ENCODE measurements around the gene DLAT. TPM values are rescaled to one million over a fixed set of nuclear protein-coding genes. Genes with fewer than 3 reads are reported as not detected.
"Not testable (repeated sequence)": the region's sequence is repeated elsewhere in the genome, so short reads cannot be mapped to it uniquely, and the experiment has no call there.

Gene DLAT
- total RNA-seq, 1 donor from 2014 or later = 46.5 TPM

DNA sequence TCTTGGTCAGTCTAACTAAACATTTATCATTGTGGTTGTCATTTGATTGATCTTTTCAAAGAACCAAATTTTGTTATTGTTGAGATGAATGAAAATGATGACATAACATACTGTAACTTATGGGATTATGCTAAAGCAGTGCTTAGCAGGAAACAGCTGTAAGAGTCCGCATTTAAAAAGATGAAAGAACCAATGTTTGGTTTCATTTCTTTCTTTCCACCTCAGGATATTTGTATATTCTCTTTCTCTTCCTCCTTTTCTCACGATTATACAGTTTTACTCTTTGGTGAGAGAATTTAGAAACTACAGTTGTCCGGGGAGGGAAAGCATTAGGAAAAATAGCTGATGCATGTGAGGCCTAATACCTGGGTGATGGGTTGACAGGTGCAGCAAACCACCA is 25.5 kb downstream of the DLAT start:
- DNase-seq = no peak

DNA sequence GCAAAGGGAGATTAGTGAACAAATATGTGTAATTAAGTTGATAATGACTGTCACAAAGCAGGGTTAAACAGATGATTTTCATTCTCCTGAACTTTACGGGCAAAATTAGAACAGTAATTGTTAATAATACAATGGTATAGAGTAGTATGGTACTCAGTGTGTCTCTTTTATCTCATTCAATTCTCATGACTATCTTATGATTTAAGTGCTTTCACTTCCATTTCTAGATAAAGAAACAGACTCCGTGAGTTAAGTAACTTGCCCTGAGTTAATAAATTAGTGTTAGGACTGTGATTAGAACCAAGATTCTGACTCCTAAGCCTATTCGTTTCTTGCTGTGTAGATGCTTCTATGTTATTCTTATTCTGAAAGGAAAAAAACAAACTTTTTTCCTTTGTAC is 26.6 kb downstream of the DLAT start:
- no peak for DNase-seq

DNA sequence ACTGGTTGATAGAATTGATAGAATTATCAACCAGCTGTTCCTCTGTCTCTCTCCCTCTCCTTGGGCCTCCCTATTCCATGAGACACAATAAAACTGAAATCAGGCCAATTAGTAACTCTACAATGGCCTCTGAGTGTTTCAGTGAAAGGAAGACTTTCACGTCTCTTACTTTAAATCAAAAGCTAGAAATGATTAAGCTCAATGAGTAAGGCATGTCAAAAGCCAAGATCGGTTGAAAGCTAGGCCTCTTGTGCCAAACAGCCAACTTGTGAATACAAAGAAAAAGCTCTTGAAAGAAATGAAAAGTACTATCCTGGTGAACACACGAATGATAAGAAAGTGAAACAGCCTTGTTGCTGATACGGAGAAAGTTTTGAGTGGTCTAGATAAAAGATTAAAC is 32.0 kb downstream of the DLAT start:
- no peak for DNase-seq

DNA sequence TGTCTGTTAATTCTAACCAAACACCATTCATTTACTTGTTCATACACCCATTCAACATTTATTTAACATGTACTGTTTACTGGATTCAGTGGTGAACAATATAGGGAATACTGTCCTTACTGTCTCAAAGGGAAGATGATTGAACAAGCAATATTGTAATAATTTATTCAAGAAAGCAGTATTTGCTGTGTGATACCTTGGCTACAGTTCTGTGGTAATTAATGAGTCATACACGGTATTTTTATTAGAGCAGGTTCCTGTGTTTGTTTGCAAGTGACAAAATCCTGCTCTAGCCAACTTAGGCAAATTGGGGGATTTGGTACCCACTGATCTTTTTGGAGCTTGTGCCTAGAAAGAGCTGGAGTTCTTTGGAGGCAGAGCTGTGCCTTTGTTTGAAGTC is 32.9 kb downstream of the DLAT start:
- no peak for DNase-seq

DNA sequence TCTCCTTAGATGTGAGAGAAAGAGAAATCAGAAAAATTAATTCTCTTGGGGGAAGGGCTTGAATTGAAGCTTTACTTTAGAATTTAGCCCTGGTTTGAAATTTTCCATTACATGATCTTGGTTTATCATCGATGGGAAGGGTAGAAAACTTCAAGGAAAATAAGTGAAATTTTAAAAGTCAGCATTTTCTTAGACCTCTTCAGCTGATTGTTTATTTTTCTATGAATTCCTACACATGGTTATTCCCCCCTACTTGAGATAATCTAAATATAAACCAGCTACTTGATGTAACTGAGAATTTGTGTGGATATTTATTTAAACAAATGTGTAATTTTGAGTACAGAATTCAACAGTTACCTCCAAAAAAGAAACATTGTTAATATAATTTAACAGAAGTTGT is 37.7 kb downstream of the DLAT start:
- DNase-seq = no peak

DNA sequence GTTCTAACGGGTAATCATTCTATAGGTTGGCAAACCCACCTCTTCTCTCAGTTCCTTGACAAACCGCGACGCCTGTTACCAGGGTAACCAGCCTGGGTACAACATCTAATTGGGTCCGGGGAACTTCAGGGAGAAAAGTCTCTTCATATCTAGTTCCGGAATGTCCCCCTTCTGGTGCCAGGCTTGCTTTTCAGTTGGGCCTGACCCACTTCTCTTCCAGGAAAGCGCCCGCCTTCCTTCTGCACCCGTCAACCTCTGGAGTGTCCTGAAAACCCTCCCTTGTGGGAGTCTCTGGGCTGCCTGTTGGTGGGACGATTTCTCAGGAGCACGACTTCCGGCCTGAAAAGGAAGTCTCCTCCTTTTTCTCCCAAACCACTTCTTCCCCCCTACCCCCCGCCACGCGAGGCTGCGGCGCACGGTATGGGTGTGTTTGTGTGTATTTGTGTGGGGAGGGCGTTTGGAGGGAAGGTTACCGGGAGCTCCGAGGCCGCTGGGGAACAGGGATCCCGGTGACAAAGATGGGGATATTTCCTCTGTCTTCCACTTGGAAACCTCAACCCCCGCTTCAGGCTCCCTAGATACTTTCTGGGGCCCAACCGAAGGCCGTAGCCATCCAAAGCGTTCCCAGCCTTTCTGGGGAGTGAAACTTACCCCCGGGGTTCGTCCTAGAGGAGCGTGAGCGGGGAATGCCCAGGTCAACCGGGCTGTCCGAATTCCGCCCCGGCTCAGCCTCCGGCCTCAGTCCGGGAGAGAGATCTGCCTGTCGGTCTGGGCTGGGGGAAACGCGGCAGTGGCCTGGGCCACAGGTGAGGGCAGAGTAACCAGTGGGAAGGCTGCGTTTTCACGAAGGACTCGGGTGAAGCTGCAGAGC is 49.0 kb downstream of the DLAT start, which contains the start of the genes NKAPD1 and PIH1D2:
Gene NKAPD1 (plus strand): TSS at position 359 of the 871 bp plus-strand sequence. CDS start 1,276 bp downstream, outside the sequence.
Gene PIH1D2 (minus strand): TSS at position 77 of the 871 bp plus-strand sequence. CDS start 843 bp downstream, outside the sequence.
- DNase-seq = peak; percentile 84

DNA sequence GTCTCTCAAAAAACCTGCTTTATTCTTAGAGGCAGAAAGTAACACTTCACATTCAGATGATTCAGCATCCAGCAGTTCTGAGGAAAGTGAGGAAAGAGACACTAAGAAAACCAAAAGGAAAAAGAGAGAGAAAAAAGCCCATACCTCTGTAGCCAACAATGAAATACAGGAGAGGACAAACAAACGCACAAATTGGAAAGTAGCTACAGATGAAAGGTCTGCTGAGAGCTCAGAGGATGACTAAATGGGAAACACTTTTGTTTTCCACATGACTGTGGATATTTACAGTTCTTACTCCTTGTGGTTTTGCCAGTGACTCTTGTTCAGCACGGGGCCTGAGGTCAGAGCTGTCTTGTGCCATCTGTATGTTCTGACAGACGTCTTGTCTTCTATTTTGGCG is 57.5 kb downstream of the DLAT start:
- no peak for DNase-seq

DNA sequence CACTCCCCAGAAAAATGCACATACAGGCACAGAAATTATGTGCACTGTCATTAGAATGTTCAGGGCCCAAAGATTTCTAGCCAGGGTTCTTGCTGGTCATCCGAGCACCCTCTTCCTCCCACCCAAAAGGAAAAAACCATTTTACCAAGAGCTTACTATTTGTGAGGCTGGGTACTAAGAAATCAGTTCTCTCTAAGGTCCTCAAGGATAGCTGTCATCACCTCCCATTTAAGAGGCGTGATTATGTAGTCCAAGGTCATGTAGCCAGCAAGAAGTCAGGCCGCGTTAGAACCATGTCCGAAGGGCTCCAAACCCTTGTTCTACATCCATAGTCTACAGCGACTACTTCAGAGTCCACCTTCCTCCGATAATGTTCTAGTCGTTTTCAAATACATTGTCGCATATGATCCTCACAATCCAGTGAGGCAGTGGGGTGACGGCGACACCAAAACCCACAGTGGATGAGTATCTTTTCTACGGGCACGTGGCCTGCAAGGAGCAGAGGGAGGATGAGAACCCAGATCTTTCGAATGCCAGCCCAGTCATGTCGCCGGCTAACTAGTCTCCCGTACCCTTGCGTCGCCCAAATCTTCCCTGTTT is 60.7 kb downstream of the DLAT start:
- no peak for DNase-seq

DNA sequence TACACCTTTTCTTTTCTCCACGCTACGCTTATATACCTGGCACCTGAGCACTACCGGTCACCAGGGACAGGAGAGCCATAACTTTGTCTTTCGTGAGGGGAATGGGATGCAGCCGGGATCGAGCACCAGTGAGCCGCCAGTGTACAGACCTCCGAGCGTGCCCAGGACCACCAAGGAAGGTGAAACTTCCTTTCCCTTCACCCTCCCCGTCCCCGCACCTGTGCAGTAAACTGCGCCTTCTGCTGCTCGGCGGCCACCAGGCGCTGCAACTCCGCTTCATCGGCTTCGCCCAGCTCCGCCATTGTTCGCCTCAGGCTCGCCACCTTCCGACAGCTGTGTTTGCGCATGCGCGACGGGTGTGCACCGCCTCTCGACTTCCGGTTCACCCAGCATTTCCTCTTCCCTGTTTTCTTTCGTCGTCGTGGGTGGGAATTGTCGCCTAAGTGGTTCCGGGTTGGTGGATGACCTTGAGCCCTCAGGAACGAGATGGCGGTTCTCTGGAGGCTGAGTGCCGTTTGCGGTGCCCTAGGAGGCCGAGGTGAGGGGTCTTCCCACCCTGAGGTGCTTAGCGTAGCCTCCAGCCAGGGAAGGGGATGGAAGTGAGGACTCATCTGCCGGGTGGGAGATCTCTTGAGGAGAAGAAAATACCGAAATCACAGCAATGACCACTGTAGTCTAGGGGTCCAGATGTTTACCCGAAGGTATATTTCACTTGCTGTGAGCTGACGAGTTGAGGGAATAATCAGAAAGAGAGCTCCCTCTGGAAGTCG is 61.4 kb downstream of the DLAT start, which contains the start of the genes SDHD and TIMM8B:
Gene SDHD (plus strand): TSS at position 452 of the 770 bp plus-strand sequence. CDS start 35 bp downstream, at position 487.
Gene TIMM8B (minus strand): TSS at position 335 of the 770 bp plus-strand sequence. CDS start 33 bp downstream, at position 302.
- DNase-seq = peak; percentile 91

DNA sequence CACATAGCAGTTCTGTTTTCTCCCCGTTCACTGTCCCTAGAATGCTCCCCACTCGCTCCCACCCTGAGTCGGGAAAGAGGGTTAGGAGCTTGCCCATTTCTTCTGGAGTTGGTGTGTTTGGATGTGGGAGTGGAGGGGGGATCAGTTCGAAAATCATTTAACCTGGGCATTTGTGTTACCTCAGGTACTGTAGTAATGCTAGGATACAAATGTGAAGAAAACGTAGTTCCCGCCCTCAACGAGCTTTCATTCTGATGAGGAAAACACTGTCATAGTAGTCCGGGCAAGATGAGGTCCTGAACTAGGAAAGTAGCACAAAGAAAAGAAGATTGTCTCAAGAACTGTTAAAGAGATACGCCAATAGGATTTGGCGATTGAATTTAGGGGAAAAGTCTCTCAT is 62.0 kb downstream of the DLAT start:
- DNase-seq = no peak

DNA sequence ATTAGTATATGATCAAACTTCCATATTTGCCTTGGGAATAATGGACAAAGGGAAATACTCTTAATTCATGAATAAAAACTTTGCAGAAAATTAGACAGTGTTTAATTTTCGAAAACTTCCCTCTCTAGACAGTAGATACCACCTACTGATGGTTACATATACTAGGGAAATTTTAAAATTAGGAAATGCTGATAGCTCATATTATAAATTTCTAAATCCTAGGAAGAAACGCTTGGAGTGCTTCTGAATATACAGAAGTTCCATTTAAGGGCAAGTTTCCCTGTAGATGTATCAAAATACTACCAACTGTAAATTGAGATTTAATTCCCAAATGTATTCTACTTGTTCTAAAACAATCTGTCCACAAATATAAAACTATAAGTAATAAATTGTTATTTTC is 70.1 kb downstream of the DLAT start:
- DNase-seq = not testable (repeated sequence)

DNA sequence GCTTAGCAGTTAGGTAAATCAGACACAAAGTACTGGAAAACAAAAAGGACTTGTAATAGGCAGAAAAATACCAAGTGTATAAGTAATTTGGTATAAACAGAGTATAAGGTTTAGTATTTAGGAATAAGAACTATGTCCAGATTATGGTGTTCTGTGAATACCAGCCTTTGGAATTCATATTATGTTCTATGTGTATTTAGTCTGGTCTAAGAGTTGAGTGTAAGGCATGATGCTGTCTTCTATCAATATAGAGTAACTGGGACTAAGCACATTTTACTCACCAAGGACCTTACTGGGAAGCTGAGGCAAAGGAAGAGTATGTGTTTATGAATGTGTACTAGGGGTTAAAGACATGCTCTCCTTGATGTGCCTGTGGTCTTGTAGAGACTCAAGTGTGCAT is 71.0 kb downstream of the DLAT start:
- DNase-seq = no peak

DNA sequence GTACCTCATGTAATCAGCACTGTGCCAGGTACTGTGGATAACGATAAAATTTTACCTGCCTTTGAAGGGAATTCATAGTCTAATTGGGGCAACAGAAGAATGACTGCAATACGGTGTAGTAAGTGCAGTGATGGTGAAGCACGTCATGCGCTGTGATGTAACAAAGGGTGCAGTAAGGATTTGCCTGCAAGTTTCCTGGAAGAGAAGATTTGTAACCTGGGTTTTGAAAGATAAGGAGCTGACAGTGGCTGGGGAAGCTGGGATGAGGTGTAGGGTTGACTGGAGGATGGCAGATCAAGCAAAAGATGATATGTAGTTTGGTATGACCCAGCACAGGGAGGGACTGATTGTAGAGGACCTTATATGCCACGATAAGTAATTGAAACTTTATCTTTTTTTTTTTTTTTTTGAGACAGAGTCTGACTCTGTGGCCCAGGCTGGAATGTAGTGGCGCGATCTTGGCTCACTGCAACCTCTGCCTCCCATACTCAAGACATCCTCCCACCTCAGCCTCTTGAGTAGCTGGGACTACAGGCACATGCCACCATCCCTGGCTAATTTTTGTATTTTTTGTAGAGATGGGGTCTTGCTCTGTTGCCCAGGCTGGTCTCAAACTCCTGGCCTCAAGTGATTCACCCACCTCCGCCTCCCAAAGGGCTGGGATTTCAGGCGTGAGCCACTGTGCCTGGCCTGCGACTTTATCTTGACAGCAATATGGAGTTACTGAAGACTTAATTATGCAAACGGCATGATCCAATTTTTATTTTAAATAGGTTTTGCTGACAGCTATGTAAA is 72.7 kb downstream of the DLAT start:
- no peak for DNase-seq

DNA sequence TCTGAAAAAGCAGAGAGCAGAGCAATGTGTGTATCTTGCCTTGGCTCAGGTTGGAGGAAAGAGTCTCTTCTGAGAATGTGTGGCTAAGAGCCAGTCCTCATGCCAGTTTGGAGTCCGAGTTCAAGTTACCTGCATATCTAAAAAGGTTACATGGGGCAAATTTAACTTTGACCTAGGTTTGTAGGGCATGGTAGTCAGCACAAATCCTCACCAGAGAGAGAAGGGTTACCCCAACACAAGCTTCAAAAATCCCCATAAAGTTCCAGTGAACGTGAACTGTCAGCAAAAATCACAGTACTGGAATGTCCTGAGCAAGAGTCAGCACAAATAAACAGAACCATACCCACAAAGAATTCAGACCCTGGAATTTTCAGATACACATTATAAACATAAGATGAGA is 75.3 kb downstream of the DLAT start:
- no peak for DNase-seq

DNA sequence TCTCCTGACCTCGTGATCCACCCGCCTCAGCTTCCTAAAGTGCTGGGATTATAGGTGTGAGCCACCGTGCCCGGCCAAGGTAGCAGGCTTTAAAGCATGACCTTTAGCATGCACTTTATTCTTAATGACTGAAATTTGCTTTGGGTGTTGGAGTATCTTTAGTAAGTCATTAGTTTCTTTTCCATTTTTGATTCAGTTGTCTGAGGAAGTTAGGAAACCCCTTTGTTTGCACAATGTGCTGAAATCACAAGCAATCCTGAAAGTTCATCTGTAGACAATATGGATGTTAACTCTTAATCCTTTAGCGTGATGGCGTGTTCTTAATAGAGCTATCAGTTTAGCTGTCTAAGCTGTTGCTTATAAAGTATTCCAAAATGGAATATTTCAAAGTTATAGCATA is 78.2 kb downstream of the DLAT start:
- no peak for DNase-seq

DNA sequence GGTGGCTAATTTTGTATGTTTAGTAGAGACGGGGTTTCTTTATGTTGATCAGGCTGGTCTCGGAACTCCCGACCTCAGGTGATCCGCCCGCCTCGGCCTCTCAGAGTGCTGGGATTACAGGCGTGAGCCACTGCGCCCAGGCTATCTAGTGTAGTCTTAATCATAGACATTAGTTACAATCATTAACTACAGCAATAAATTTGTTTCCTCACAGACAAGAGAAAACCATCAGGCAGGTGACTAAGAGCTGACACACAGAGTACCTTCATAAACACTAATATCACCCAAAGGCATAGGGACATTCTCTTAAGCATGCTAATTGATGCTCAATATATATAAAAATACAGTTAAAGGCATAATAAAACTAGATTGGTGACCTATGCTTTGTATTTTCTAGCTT is 80.9 kb downstream of the DLAT start:
- DNase-seq = no peak

Small RNAs within 50 kb of the gene (small RNA-seq; reads per million reads assigned to genes)
- gene AP000907.3 (not detected), gene RNU6-893P (not detected)

Other genes with a start within 250 kb of the DLAT start
- 95.6 TPM for gene ALG9, start 153.8 kb upstream of the DLAT start, total RNA-seq
- 12.8 TPM for gene FDXACB1, start 146.2 kb upstream of the DLAT start, total RNA-seq
- 6.9 TPM for gene CFAP68, start 145.9 kb upstream of the DLAT start, total RNA-seq
- 10.3 TPM for gene CRYAB, start 113.6 kb upstream of the DLAT start, total RNA-seq
- 0.31 TPM for gene HSPB2, start 112.7 kb upstream of the DLAT start, total RNA-seq
- gene C11orf52, start 106.5 kb upstream of the DLAT start, total RNA-seq = not detected
- gene DIXDC1, start 88.1 kb upstream of the DLAT start, total RNA-seq = 78.5 TPM
- gene PIH1D2, start 48.6 kb downstream of the DLAT start, total RNA-seq = 2.0 TPM
- 52.6 TPM for gene NKAPD1, start 48.9 kb downstream of the DLAT start, total RNA-seq
- gene TIMM8B, start 61.3 kb downstream of the DLAT start, total RNA-seq = 57.4 TPM
- 73.6 TPM for gene SDHD, start 61.5 kb downstream of the DLAT start, total RNA-seq
- gene IL18, start 138.7 kb downstream of the DLAT start, total RNA-seq = 2.0 TPM
- gene TEX12, start 142.0 kb downstream of the DLAT start, total RNA-seq = not detected
- 2.8 TPM for gene BCO2, start 150.1 kb downstream of the DLAT start, total RNA-seq
- gene PTS, start 201.0 kb downstream of the DLAT start, total RNA-seq = 28.2 TPM
- gene PLET1, start 235.5 kb downstream of the DLAT start, total RNA-seq = not detected

Data from occipital lobe (tissue), 3 donors.